OCI-LY3 (cell line): ENCODE measurements around the gene LDAF1.

Experiments
- H2AFZ ChIP-seq: fragments of 200-600, 300-600 bp; shearing (Covaris generic); 2 replicates; pipeline ENCODE4 v1.6.0; 2014; ENCODE audit warnings: antibody characterized with exemption, low read depth, low read length
- H3K27ac ChIP-seq: fragments of 200-600, 300-600 bp; sonication (generic); 2 replicates; pipeline ENCODE4 v1.5.1; 2014; ENCODE audit warnings: mild to moderate bottlenecking, low read length, moderate library complexity, mixed read lengths
- H3K27me3 ChIP-seq: fragments of 200-600, 300-600 bp; sonication (generic); 2 replicates; pipeline ENCODE4 v1.6.1; 2014; ENCODE audit warnings: low read depth, low read length, mixed read lengths
- H3K36me3 ChIP-seq: fragments of 200-600, 300-600 bp; sonication (generic); replicated peaks from 2 replicates; pipeline ENCODE3; 2014; ENCODE audit warnings: low read depth, low read length, mixed read lengths
- H3K4me1 ChIP-seq: fragments of 300-600, 200-600 bp; sonication (generic); 2 replicates; pipeline ENCODE4 v1.6.1; 2014; ENCODE audit warnings: low read length, mixed read lengths
- H3K4me2 ChIP-seq: fragments of 200-600, 300-600 bp; sonication (generic); 2 replicates; pipeline ENCODE4 v1.6.1; 2014; ENCODE audit warnings: low read length, mixed read lengths
- H3K4me3 ChIP-seq: fragments of 300-600, 200-600 bp; sonication (generic); 2 replicates; pipeline ENCODE4 v1.5.1; 2014; ENCODE audit warnings: antibody characterized with exemption, mild to moderate bottlenecking, low read length, moderate library complexity
- H3K79me2 ChIP-seq: fragments of 300-600, 200-600 bp; shearing (Covaris generic); 2 replicates; pipeline ENCODE4 v1.6.1; 2014; ENCODE audit warnings: mild to moderate bottlenecking, low read length, mixed read lengths
- H3K9ac ChIP-seq: fragments of 300-600, 200-600 bp; shearing (Covaris generic); 2 replicates; pipeline ENCODE4 v1.6.0; 2014; ENCODE audit warnings: mild to moderate bottlenecking, low read length, moderate library complexity
- H3K9me3 ChIP-seq: fragments of 200-600, 300-600 bp; shearing (Covaris generic); 2 replicates; pipeline ENCODE4 v1.6.1; 2014; ENCODE audit warnings: low read length, mixed read lengths; ENCODE audit not compliant: insufficient read depth
- H4K20me1 ChIP-seq: fragments of 200-600, 300-600 bp; sonication (generic); 2 replicates; pipeline ENCODE4 v1.6.1; 2016; ENCODE audit warnings: low read length, mixed read lengths; ENCODE audit not compliant: insufficient read depth
- CTCF ChIP-seq: fragments of 200-600, 300-600 bp; sonication (generic); IDR thresholded peaks from 2 replicates; pipeline ENCODE4 v1.5.1; 2014; ENCODE audit warnings: antibody characterized with exemption, low read length, low read depth
- EZH2phosphoT487 ChIP-seq: fragments of 200-600 bp; shearing (Covaris generic); IDR thresholded peaks from 2 replicates; pipeline ENCODE4 v1.6.1; 2018; ENCODE audit warnings: antibody characterized with exemption, mixed run types, low read depth

The LDAF1 gene

GRCh38 chr16:21214086-21214485 lies 55.6 kb downstream of the LDAF1 start:
- H3K9me3 ChIP-seq: no peaks in the 10 kb centered on the region
- no peak overlapping the region for H3K9ac ChIP-seq
- no peaks in the 10 kb centered on the region for H4K20me1 ChIP-seq
- H2AFZ ChIP-seq: no peak overlapping the region
- H3K36me3 ChIP-seq: no peaks in the 10 kb centered on the region
- H3K4me1 ChIP-seq: no peaks in the 10 kb centered on the region
- H3K27ac ChIP-seq: no peak overlapping the region
- no peak overlapping the region for H3K4me3 ChIP-seq
- TF ChIP-seq EZH2phosphoT487 (no peak), CTCF (no peak)
- H3K4me2 ChIP-seq: no peak overlapping the region
- no peaks in the 10 kb centered on the region; the same call in 1 of the 2 replicates for H3K27me3 ChIP-seq
- no peaks in the 10 kb centered on the region for H3K79me2 ChIP-seq

GRCh38 chr16:21217121-21217520 lies 58.6 kb downstream of the LDAF1 start:
- Histone ChIP-seq H4K20me1 (no peaks in the 10 kb centered on the region), H3K4me3 (no peak overlapping the region), H3K4me1 (no peaks in the 10 kb centered on the region), H3K27me3 (no peaks in the 10 kb centered on the region; the same call in 1 of the 2 replicates), H3K27ac (no peak overlapping the region), H3K79me2 (no peaks in the 10 kb centered on the region), H3K4me2 (no peak overlapping the region), H3K9me3 (no peaks in the 10 kb centered on the region), H2AFZ (no peak overlapping the region), H3K36me3 (no peaks in the 10 kb centered on the region), H3K9ac (no peak overlapping the region)
- TF ChIP-seq EZH2phosphoT487: no peak
- no peak for TF ChIP-seq CTCF

- Histone ChIP-seq H3K4me3 (no peak overlapping the region), H4K20me1 (no peaks in the 10 kb centered on the region), H3K9me3 (no peaks in the 10 kb centered on the region), H3K36me3 (no peaks in the 10 kb centered on the region), H3K4me1 (no peaks in the 10 kb centered on the region), H3K27me3 (no peaks in the 10 kb centered on the region; the same call in 1 of the 2 replicates), H3K4me2 (no peak overlapping the region), H3K79me2 (no peaks in the 10 kb centered on the region), H2AFZ (no peak overlapping the region), H3K9ac (no peak overlapping the region), H3K27ac (no peak overlapping the region)
- TF ChIP-seq CTCF (no peak), EZH2phosphoT487 (no peak)
Observed at GRCh38 chr16:21218153-21218552, 59.7 kb downstream of the LDAF1 start.

GRCh38 chr16:21219551-21219950 lies 61.1 kb downstream of the LDAF1 start:
- H4K20me1 ChIP-seq: no peaks in the 10 kb centered on the region
- no peak overlapping the region for H3K4me2 ChIP-seq
- no peaks in the 10 kb centered on the region for H3K9me3 ChIP-seq
- no peak overlapping the region for H3K4me3 ChIP-seq
- H3K4me1 ChIP-seq: no peaks in the 10 kb centered on the region
- H2AFZ ChIP-seq: no peak overlapping the region
- H3K27ac ChIP-seq: no peak overlapping the region
- H3K9ac ChIP-seq: no peak overlapping the region
- peaks cover 6% of the 10 kb centered on the region; the same call in 1 of the 2 replicates for H3K27me3 ChIP-seq
- H3K36me3 ChIP-seq: no peaks in the 10 kb centered on the region
- TF ChIP-seq EZH2phosphoT487 (no peak), CTCF (no peak)
- H3K79me2 ChIP-seq: no peaks in the 10 kb centered on the region
